Activated CD8-positive, alpha-beta memory T cell treated with anti-CD3 and anti-CD28 coated beads for 48 hours (primary cell): ENCODE results near the gene NFRKB.
"Not testable (repeated sequence)": the region's sequence is repeated elsewhere in the genome, so short reads cannot be mapped to it uniquely, and the experiment has no call there.

ENCODE experiments used
- DNase-seq, 3 experiments: peaks; one replicate each; pipeline ENCODE4 v3.0.0-alpha.2; 2020; ENCODE audit warnings: low read depth in 2 of 3, low spot score in 2 of 3

The NFRKB gene

GRCh38 chr11:129894278-129895125 is 876 bp downstream of the NFRKB start:
- DNase-seq: no peak

- no peak for DNase-seq
Observed at GRCh38 chr11:129888451-129888850, 6.9 kb downstream of the NFRKB start.

- no peak for DNase-seq
Observed at GRCh38 chr11:129885381-129885780, 10.0 kb downstream of the NFRKB start.

- no peak for DNase-seq
Observed at GRCh38 chr11:129884581-129884980, 10.8 kb downstream of the NFRKB start.

GRCh38 chr11:129881570-129882170 is 13.7 kb downstream of the NFRKB start:
- DNase-seq: peak in 1 of 3 experiments; percentile 21

- no peak for DNase-seq
Observed at GRCh38 chr11:129880311-129880710, 15.1 kb downstream of the NFRKB start.

GRCh38 chr11:129871914-129872313 is 23.5 kb downstream of the NFRKB start:
- DNase-seq: no peak

- DNase-seq: not testable (repeated sequence)
Observed at GRCh38 chr11:129868626-129869025, 26.8 kb downstream of the NFRKB start.

- no peak for DNase-seq
Observed at GRCh38 chr11:129866311-129866710, 29.1 kb downstream of the NFRKB start.

GRCh38 chr11:129865701-129866100 is 29.7 kb downstream of the NFRKB start:
- DNase-seq: no peak

- no peak for DNase-seq
Observed at GRCh38 chr11:129864811-129865210, 30.6 kb downstream of the NFRKB start.

- DNase-seq: no peak
Observed at GRCh38 chr11:129861702-129862522, 33.5 kb downstream of the NFRKB start.

- DNase-seq: no peak
Observed at GRCh38 chr11:129856036-129856435, 39.3 kb downstream of the NFRKB start.

- DNase-seq: no peak
Observed at GRCh38 chr11:129855086-129855485, 40.3 kb downstream of the NFRKB start.

GRCh38 chr11:129854232-129854805 is 41.1 kb downstream of the NFRKB start:
- DNase-seq: no peak

GRCh38 chr11:129853518-129854231 is 41.7 kb downstream of the NFRKB start:
- DNase-seq: no peak

GRCh38 chr11:129852125-129852740 is 43.1 kb downstream of the NFRKB start:
- DNase-seq: no peak

- DNase-seq: no peak
Observed at GRCh38 chr11:129849447-129850130, 45.8 kb downstream of the NFRKB start.

GRCh38 chr11:129847361-129847760 is 48.0 kb downstream of the NFRKB start:
- DNase-seq: not testable (repeated sequence)
